Body of pancreas (tissue), 4 donors: ENCODE data around the gene UBAC2. TPM values are rescaled to one million over a fixed set of nuclear protein-coding genes. Genes with fewer than 3 reads are reported as not detected.

Experiments used
- ATAC-seq: fragments of 150-250 bp; one replicate; pipeline ENCODE4 v1.9.1; 2016
- DNase-seq, 4 donors: peaks; one replicate each; pipeline ENCODE4 v3.0.0-alpha.2; 2019
- H3K27ac ChIP-seq, 4 donors: fragments of 200-600 bp; sonication (generic); 1 replicate in 3 of 4; 2 replicates in 1 of 4; pipeline versions ENCODE4 v1.5.1 to v1.6.1; 2016 to 2019; ENCODE audit warnings: mild to moderate bottlenecking in 1 of 4, mixed read lengths in 1 of 4, moderate library complexity in 1 of 4
- H3K27me3 ChIP-seq, 2 donors: fragments of 200-600 bp; sonication (generic); one replicate each; pipeline ENCODE4 v1.6.0; 2016; ENCODE audit warnings: mild to moderate bottlenecking in 1 of 2
- H3K36me3 ChIP-seq, 2 donors: fragments of 200-600 bp; sonication (generic); replicated peaks in 1 of 2; 2 replicates each; pipeline ENCODE4 v1.5.1; 2016; ENCODE audit warnings: low read depth in 2 of 2; ENCODE audit not compliant: insufficient read depth in 1 of 2
- H3K4me1 ChIP-seq: fragments of 200-600 bp; sonication (generic); one replicate; pipeline ENCODE4 v1.6.0; 2016
- H3K4me3 ChIP-seq, 2 donors: fragments of 200-600 bp; sonication (generic); 1 replicate in 1 of 2; 2 replicates in 1 of 2; pipeline ENCODE4 v1.5.1; 2016 to 2019
- H3K9me3 ChIP-seq, 3 donors: fragments of 200-600 bp; sonication (generic); 1 replicate in 2 of 3; 2 replicates in 1 of 3; pipeline ENCODE4 v1.5.1; 2016
- POLR2A ChIP-seq, 3 donors: fragments of 450-650 bp; IDR thresholded peaks; one replicate each; pipeline ENCODE4 v1.6.1; 2016; ENCODE audit warnings: antibody characterized with exemption in 3 of 3, mild to moderate bottlenecking in 2 of 3
- WGBS, 2 donors: methylation state at CpG; one replicate each; pipeline ENCODE4 v1.1.5; 2017; 5-methylcytosine and 5-hydroxymethylcytosine counted together
- intact Hi-C: fragments of 100-400 bp; cut with DNase I; formaldehyde crosslinking; loops from one replicate; pipeline ENCODE4 v1.15.1; 2023
- total RNA-seq, 2 donors: library from RNA; depleted of rRNA; stranded (reverse); fragments of >200 nt; gene quantifications; one replicate each; pipeline ENCODE4 v1.1.0, GENCODE V29; 2016
- TF ChIP-seq, protein P1 (sequence below), 7 experiments: fragments of 450-650 bp in 4 of 7; fragments of 200-600 bp in 3 of 7; sonication (generic) in 3 of 7; IDR thresholded peaks; one replicate each; pipeline ENCODE4 v1.5.1; 2016 to 2019; ENCODE audit warnings: antibody characterized with exemption in 7 of 7

Gene UBAC2
- total RNA-seq, 2 donors from 2014 or later: 21.4 to 27.2 TPM

DNA sequence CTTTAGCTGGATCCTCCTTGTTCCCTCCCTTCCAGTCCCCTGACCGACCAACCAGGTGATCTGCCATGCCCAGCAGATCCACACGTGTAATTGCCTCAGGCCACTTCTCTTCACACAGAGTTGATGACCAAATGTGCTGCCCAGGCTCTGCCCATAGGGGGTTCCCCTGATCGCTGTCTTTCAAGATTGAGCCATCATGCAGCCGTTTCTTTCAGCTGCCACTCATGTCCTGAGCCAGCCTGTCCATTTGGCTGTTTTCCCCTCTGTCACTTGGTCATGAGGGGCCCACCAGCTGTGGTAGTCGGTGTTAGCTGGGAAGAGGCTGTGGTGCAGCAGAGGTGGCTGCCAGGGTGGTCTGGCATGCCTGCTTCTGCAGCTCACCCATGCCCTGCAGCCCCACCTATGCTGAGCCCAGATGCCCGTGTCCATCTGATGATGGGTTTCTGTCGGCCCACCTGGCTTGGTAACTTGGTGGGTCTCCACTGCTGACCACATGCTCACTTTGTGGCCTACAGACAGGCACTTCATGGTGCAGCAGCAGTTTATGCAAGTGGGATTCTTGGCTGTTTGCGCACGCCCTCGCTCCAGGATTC is 142.2 kb downstream of the UBAC2 start:
- Histone ChIP-seq H3K27ac (no peak overlapping the region), H3K4me1 (peaks cover 9% of the 10 kb centered on the region), H3K36me3 (no peaks in the 10 kb centered on the region), H3K27me3 (no peaks in the 10 kb centered on the region), H3K4me3 (no peak overlapping the region), H3K9me3 (no peaks in the 10 kb centered on the region)
- no peak for ATAC-seq
- DNase-seq: no peak
- intact Hi-C loops: no loop called here
- no peak for TF ChIP-seq POLR2A (IDR thresholded peaks at IDR 0.05)
- TF ChIP-seq, protein P1, sequence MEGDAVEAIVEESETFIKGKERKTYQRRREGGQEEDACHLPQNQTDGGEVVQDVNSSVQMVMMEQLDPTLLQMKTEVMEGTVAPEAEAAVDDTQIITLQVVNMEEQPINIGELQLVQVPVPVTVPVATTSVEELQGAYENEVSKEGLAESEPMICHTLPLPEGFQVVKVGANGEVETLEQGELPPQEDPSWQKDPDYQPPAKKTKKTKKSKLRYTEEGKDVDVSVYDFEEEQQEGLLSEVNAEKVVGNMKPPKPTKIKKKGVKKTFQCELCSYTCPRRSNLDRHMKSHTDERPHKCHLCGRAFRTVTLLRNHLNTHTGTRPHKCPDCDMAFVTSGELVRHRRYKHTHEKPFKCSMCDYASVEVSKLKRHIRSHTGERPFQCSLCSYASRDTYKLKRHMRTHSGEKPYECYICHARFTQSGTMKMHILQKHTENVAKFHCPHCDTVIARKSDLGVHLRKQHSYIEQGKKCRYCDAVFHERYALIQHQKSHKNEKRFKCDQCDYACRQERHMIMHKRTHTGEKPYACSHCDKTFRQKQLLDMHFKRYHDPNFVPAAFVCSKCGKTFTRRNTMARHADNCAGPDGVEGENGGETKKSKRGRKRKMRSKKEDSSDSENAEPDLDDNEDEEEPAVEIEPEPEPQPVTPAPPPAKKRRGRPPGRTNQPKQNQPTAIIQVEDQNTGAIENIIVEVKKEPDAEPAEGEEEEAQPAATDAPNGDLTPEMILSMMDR (IDR thresholded peaks at IDR 0.05): no peak
- WGBS, 2 donors: 81 to 90% methylated on average over 8 to 10 of the region's 10 CpGs

DNA sequence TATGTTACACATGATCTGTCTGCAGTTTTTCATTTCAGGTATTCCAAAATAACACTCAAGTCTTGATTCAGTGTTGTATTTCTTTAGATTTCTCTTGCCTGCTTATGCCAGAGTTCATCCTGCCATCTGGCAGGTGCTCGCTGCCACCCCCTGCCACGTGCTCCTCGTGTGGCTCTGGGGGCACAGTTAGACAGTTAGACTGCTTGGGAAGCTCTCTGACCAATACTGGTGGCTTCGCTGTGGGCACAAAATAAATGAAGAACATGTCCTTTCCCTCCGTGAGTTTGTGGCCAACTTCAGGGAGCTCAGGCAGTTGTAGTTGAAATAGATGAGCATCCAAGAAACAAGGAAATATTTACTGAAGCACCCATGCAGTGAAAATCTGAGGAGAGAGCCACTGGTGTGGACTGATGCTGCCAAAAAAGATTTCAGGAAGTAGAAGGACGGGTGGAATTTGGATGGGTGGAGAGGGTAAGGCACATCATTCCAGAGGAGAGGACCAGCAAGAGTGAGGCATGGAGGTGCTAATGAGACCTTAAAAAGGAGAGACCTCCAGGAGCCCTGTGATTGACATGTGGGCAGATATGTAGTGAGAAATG is 144.1 kb downstream of the UBAC2 start:
- Histone ChIP-seq H3K4me1 (peaks cover 3% of the 10 kb centered on the region), H3K36me3 (no peaks in the 10 kb centered on the region), H3K27me3 (no peaks in the 10 kb centered on the region), H3K9me3 (no peaks in the 10 kb centered on the region), H3K27ac (no peak overlapping the region), H3K4me3 (no peak overlapping the region)
- ATAC-seq (no peak), DNase-seq (no peak)
- intact Hi-C loops: no loop called here
- TF ChIP-seq, protein P1 (IDR thresholded peaks at IDR 0.05): no peak
- TF ChIP-seq POLR2A (IDR thresholded peaks at IDR 0.05): no peak
- 91 to 94% methylated on average over 6 of the region's 6 CpGs for WGBS, 2 donors

DNA sequence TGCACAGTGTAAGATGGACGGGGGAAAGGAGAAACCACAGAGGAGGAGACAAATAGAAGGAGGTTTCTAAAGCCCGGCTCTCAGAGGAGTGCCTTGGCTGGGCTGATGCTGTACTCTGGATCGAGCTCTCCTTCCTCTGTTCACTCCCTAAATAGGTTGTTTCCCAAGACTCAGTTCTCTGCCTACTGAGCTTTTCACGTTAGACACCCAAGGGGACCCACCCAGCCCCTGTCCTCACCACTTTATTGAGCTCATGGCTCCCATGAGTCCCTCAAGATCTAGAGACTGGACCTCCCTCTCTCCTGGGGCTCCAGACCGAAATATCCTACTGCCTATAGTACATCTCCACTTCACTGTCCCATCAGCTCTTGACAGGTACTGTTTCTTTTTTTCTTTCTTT is 144.7 kb downstream of the UBAC2 start:
- DNase-seq (no peak), ATAC-seq (no peak)
- WGBS, 2 donors: 90 to 93% methylated on average over 5 of the region's 5 CpGs
- H3K27ac ChIP-seq: no peak overlapping the region
- no peak overlapping the region for H3K4me3 ChIP-seq
- TF ChIP-seq POLR2A (IDR thresholded peaks at IDR 0.05): no peak
- TF ChIP-seq, protein P1 (IDR thresholded peaks at IDR 0.05): no peak
- H3K36me3 ChIP-seq: no peaks in the 10 kb centered on the region
- no peaks in the 10 kb centered on the region for H3K4me1 ChIP-seq
- H3K27me3 ChIP-seq: no peaks in the 10 kb centered on the region
- intact Hi-C loops: no loop called here
- H3K9me3 ChIP-seq: no peaks in the 10 kb centered on the region

DNA sequence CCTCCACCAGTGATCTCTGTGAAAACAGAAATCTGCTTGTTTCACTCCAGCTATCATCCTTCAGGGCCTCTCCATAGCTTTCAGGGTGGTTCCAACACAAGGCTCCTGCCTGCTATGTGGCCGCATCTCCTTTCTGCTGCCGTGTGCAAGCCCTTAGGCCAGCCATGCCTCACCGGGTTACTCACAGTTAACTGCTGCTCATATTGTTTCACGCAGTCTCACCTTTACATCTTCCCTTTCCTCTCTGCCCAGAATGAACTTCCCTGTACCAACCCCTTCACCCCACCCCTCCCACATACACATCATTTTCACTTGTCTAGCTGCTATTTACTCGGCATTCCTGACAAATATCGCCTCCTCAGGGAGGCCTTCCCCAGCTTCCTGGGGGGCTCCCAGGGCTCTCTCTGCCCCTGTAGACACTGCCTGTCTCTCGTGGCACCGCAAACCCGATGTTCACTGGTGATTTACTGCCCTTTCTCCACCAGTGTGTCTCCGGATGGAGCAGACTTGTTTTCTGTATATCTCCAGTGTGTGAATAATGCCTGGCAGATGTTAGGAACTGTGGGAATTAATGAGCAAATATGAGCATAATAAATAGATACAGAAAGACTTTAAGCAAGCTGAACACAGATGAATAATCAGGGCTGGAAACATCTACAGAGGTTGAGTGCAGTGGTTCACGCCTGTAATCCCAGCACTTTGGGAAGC is 145.8 kb downstream of the UBAC2 start:
- 87 to 95% methylated on average over 11 of the region's 11 CpGs for WGBS, 2 donors
- Histone ChIP-seq H3K4me1 (no peaks in the 10 kb centered on the region), H3K4me3 (no peak overlapping the region), H3K36me3 (no peaks in the 10 kb centered on the region), H3K9me3 (no peaks in the 10 kb centered on the region), H3K27me3 (no peaks in the 10 kb centered on the region), H3K27ac (no peak overlapping the region)
- no peak for ATAC-seq
- intact Hi-C loops: no loop called here
- TF ChIP-seq, protein P1 (IDR thresholded peaks at IDR 0.05): no peak
- no peak for TF ChIP-seq POLR2A (IDR thresholded peaks at IDR 0.05)
- no peak for DNase-seq
